ENCODE results near the gene TMEM87B. TPM values are rescaled to one million over a fixed set of nuclear protein-coding genes. Genes with fewer than 3 reads are reported as not detected.

Gene TMEM87B
- total RNA-seq, 1 experiment from 2014 or later = 10.5 TPM

DNA sequence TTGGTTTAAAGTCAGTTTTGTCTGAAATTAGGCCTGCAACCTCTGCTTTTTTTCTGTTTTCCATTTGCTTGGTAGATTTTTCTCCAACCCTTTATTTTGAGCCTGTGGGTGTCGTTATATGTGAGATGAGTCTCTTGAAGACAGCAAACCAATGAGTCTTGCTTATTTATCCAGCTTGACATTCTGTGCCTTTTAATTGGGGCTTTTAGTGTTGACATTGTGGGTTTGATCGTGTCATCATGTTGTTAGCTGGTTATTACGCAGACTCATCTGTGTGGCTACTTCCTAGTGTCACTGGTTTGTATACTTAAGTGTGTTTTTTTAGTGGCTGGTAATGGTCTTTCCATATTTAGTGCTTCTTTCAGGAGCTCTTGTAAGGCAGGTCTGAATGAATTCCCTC is 18.8 kb downstream of the TMEM87B start:
- Histone ChIP-seq H3K18ac (ENCODE audit: insufficient read length, low read depth, low read length) (no peak overlapping the region), H3K79me1 (ENCODE audit: insufficient read depth, low read depth, low read length, poor library complexity, severe bottlenecking) (no peaks in the 10 kb centered on the region), H3K23me2 (ENCODE audit: insufficient read length, low read depth, low read length, poor library complexity, severe bottlenecking) (no peaks in the 10 kb centered on the region), H4K8ac (replicated peaks; ENCODE audit: insufficient read length, low read depth, low read length) (no peak overlapping the region), H2BK15ac (ENCODE audit: low read depth, low read length) (no peak overlapping the region), H3K79me2 (ENCODE audit: insufficient read depth, low read length) (no peaks in the 10 kb centered on the region), H3K4me2 (ENCODE audit: insufficient read depth, insufficient read length, low read length) (no peak overlapping the region), H3K27ac (ENCODE audit: insufficient read length, low read depth, low read length) (no peak overlapping the region), H2BK5ac (ENCODE audit: insufficient read length, low read length) (no peak overlapping the region), H3K4me1 (ENCODE audit: insufficient read depth, low read length) (peaks cover 2% of the 10 kb centered on the region; the same call in 1 of the 2 replicates), H4K91ac (ENCODE audit: insufficient read length, low read depth, low read length) (no peak overlapping the region), H4K20me1 (ENCODE audit: control insufficient read depth, insufficient read depth, insufficient read length) (no peaks in the 10 kb centered on the region), H3K23ac (ENCODE audit: insufficient read length, low read depth, low read length) (no peak overlapping the region), H2BK20ac (ENCODE audit: low read depth, low read length, poor library complexity, severe bottlenecking) (no peak overlapping the region), H2AFZ (ENCODE audit: low read length) (no peak overlapping the region), H3K9me3 (ENCODE audit: control insufficient read depth, low read depth, low read length) (no peaks in the 10 kb centered on the region), H4K5ac (ENCODE audit: insufficient read length, low read depth, low read length) (no peak overlapping the region), H3T11ph (ENCODE audit: low read length) (no peak overlapping the region), H3K14ac (ENCODE audit: insufficient read depth, low read length) (no peak overlapping the region), H2BK120ac (ENCODE audit: low read depth, low read length, poor library complexity, severe bottlenecking) (no peak overlapping the region), H2AK5ac (ENCODE audit: insufficient read length, low read length) (no peak overlapping the region), H3K56ac (ENCODE audit: insufficient read length, low read depth, low read length) (no peak overlapping the region), H2BK12ac (ENCODE audit: insufficient read length, low read depth, low read length) (no peak overlapping the region), H3K27me3 (ENCODE audit: insufficient read depth, low read length) (no peaks in the 10 kb centered on the region), H3K4ac (ENCODE audit: low read depth, low read length) (no peak overlapping the region), H3K9ac (ENCODE audit: extremely low read depth, insufficient read length, low read length) (no peak overlapping the region)
- Mint-ChIP-seq H3K4me1 (peaks cover 0 to 7% of the 10 kb centered on the region in 2 experiments; a peak in 2 of 4 replicates), H3K4me3 (no peak overlapping the region), H3K9me3 (peaks cover 0 to 5% of the 10 kb centered on the region in 2 experiments; a peak in 2 of 5 replicates), H3K27ac (peak overlapping the region in 1 of 3 experiments; percentile 15; a peak in 1 of 7 replicates), H3K27me3 (ENCODE audit: low read depth) (no peaks in the 10 kb centered on the region), H3K36me3 (ENCODE audit: insufficient read depth in 1 of 3, low read depth in 3 of 3) (peaks cover 17 to 39% (median 35%) of the 10 kb centered on the region in 3 experiments)
- WGBS (ENCODE audit: extremely low coverage, insufficient read length, low lambda C conversion rate) = no CpG with 5 or more reads among the region's 3 CpGs
- no peak for DNase-seq
- TF ChIP-seq, protein P1, sequence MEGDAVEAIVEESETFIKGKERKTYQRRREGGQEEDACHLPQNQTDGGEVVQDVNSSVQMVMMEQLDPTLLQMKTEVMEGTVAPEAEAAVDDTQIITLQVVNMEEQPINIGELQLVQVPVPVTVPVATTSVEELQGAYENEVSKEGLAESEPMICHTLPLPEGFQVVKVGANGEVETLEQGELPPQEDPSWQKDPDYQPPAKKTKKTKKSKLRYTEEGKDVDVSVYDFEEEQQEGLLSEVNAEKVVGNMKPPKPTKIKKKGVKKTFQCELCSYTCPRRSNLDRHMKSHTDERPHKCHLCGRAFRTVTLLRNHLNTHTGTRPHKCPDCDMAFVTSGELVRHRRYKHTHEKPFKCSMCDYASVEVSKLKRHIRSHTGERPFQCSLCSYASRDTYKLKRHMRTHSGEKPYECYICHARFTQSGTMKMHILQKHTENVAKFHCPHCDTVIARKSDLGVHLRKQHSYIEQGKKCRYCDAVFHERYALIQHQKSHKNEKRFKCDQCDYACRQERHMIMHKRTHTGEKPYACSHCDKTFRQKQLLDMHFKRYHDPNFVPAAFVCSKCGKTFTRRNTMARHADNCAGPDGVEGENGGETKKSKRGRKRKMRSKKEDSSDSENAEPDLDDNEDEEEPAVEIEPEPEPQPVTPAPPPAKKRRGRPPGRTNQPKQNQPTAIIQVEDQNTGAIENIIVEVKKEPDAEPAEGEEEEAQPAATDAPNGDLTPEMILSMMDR (conservative IDR thresholded peaks at IDR 0.05) = no peak
